ENCODE data around the gene MARCHF7.
"Not testable (repeated sequence)": the region's sequence is repeated elsewhere in the genome, so short reads cannot be mapped to it uniquely, and the experiment has no call there.

Gene MARCHF7

DNA sequence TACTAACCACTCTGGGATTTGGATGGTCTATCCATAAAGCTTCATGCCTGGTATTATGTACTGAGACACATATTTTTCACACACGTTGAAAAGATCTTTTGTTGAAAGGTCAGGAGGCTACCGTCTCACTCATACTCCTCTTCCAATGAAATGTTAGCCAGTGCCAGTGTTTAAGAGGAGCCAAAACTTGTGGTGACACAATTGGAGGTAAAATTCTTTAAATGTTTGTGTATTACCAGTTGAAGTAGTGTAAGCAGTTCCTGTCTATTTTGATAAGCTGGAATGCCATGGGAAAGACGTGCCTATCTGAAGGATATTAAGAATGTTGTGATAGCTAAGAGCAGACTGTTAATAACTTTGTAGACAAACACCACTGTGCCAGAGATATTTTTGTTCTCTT lies 32.1 kb downstream of the MARCHF7 start:
- no peaks in the 10 kb centered on the region for H3K27me3 ChIP-seq (ENCODE audit: control insufficient read depth, insufficient read depth, low read length)
- no peak overlapping the region for H3K27ac ChIP-seq (ENCODE audit: low read depth, low read length)
- H3K4me1 ChIP-seq (ENCODE audit: control insufficient read depth, insufficient read depth, low read length): no peaks in the 10 kb centered on the region
- peaks cover 94% of the 10 kb centered on the region for H3K36me3 ChIP-seq (ENCODE audit: control insufficient read depth, insufficient read depth, low read length)
- H3K9ac ChIP-seq (ENCODE audit: low read depth, low read length): no peak overlapping the region
- no peak overlapping the region for H3K4me3 ChIP-seq (ENCODE audit: low read depth, low read length)
- no peaks in the 10 kb centered on the region for H3K9me3 ChIP-seq (ENCODE audit: control insufficient read depth, insufficient read depth, low read length)

DNA sequence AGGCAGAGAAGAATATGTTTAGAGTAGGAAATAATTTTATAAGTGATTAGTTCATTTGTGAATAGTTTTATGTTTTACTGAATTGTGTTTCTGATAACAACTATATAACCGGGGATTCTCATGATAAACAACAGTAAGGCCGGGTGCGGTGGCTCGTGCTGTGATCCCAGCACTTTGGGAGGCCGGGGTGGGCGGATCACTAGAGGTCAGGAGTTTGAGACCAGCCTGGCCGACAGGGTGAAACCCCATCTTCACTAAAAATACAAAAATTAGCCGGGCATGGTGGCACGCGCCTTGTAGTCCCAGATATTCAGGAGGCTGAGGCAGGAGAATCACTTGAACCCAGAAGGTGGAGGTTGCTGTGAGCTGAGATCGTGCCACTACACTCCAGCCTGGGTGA lies 32.9 kb downstream of the MARCHF7 start:
- H3K27me3 ChIP-seq (ENCODE audit: control insufficient read depth, insufficient read depth, low read length); H3K27ac ChIP-seq (ENCODE audit: low read depth, low read length); H3K9ac ChIP-seq (ENCODE audit: low read depth, low read length); H3K9me3 ChIP-seq (ENCODE audit: control insufficient read depth, insufficient read depth, low read length); H3K4me1 ChIP-seq (ENCODE audit: control insufficient read depth, insufficient read depth, low read length); H3K4me3 ChIP-seq (ENCODE audit: low read depth, low read length): not testable (repeated sequence)
- H3K36me3 ChIP-seq (ENCODE audit: control insufficient read depth, insufficient read depth, low read length): peaks cover 92% of the 10 kb centered on the region

DNA sequence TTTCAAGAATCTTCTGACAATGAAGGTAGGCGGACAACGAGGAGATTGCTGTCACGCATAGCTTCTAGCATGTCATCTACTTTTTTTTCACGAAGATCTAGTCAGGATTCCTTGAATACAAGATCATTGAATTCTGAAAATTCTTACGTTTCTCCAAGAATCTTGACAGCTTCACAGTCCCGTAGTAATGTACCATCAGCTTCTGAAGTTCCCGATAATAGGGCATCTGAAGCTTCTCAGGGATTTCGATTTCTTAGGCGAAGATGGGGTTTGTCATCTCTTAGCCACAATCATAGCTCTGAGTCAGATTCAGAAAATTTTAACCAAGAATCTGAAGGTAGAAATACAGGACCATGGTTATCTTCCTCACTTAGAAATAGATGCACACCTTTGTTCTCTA lies 35.8 kb downstream of the MARCHF7 start:
- H3K9ac ChIP-seq (ENCODE audit: low read depth, low read length): no peak overlapping the region
- H3K27ac ChIP-seq (ENCODE audit: low read depth, low read length): no peak overlapping the region
- H3K4me1 ChIP-seq (ENCODE audit: control insufficient read depth, insufficient read depth, low read length): no peaks in the 10 kb centered on the region
- no peak overlapping the region for H3K4me3 ChIP-seq (ENCODE audit: low read depth, low read length)
- H3K9me3 ChIP-seq (ENCODE audit: control insufficient read depth, insufficient read depth, low read length): no peaks in the 10 kb centered on the region
- H3K27me3 ChIP-seq (ENCODE audit: control insufficient read depth, insufficient read depth, low read length): no peaks in the 10 kb centered on the region
- peaks cover 92% of the 10 kb centered on the region for H3K36me3 ChIP-seq (ENCODE audit: control insufficient read depth, insufficient read depth, low read length)

DNA sequence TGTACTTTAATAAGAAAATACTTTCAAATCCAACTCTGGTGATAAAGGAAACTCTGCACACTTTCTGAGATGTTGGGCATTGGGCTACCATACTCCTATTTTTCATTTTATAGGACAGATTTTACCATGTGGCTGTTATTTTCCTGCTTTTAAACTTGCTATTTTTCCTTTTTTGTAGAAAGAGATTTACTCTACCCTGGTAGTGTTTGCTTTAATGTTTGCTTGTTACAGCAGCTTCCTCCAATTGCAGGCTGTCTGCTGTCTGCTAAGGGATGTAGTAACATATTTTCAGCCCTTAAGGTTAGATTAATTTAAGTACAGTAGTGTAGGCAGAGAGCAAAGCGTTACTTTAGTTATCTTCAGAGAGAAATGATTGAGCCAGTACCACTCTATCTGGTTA lies 38.6 kb downstream of the MARCHF7 start:
- Histone ChIP-seq H3K4me3 (ENCODE audit: low read depth, low read length) (no peak overlapping the region), H3K36me3 (ENCODE audit: control insufficient read depth, insufficient read depth, low read length) (peaks cover 87% of the 10 kb centered on the region), H3K4me1 (ENCODE audit: control insufficient read depth, insufficient read depth, low read length) (no peaks in the 10 kb centered on the region), H3K27me3 (ENCODE audit: control insufficient read depth, insufficient read depth, low read length) (no peaks in the 10 kb centered on the region), H3K27ac (ENCODE audit: low read depth, low read length) (no peak overlapping the region), H3K9ac (ENCODE audit: low read depth, low read length) (no peak overlapping the region), H3K9me3 (ENCODE audit: control insufficient read depth, insufficient read depth, low read length) (no peaks in the 10 kb centered on the region)

DNA sequence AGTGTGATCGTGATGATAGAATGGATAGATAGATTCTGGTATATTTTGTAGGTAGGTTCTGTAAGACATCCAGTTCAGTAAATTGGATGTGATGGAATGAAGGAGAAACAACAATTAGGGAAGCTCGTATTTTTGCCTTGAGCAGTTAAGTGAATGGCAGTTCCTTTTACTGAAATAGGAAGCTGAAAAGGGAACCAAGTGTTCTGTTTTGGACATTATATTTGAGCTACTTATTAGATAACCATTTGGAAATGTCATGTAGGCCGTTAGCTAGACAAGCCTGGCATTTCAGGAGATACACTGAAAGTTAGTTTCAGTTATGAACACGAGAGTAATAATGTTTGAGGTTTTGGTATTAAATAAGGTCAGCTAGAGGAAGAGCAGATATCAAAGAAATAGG lies 41.5 kb downstream of the MARCHF7 start:
- H3K9ac ChIP-seq (ENCODE audit: low read depth, low read length): no peak overlapping the region
- no peaks in the 10 kb centered on the region for H3K9me3 ChIP-seq (ENCODE audit: control insufficient read depth, insufficient read depth, low read length)
- no peaks in the 10 kb centered on the region for H3K4me1 ChIP-seq (ENCODE audit: control insufficient read depth, insufficient read depth, low read length)
- H3K4me3 ChIP-seq (ENCODE audit: low read depth, low read length): no peak overlapping the region
- H3K36me3 ChIP-seq (ENCODE audit: control insufficient read depth, insufficient read depth, low read length): peaks cover 84% of the 10 kb centered on the region
- no peak overlapping the region for H3K27ac ChIP-seq (ENCODE audit: low read depth, low read length)
- no peaks in the 10 kb centered on the region for H3K27me3 ChIP-seq (ENCODE audit: control insufficient read depth, insufficient read depth, low read length)

DNA sequence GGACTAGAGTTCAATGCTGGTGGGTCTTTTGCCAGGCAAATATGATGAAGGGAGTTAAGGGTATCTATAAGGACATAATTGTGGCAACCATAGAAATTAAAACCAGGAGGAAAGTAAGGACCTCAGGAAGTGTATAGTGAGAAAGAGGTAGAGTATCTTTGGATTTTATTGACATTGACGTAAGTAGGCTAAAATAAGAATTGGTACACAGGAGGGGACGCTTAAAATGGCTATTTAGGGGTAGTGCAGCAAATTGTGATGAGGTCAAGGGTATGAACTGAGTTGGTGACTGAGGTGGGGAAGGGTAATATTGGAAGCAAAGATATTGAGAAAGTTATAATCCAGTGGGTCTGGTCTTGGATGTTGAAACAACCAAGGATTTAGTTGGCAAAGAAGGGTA lies 42.7 kb downstream of the MARCHF7 start:
- peaks cover 84% of the 10 kb centered on the region for H3K36me3 ChIP-seq (ENCODE audit: control insufficient read depth, insufficient read depth, low read length)

DNA sequence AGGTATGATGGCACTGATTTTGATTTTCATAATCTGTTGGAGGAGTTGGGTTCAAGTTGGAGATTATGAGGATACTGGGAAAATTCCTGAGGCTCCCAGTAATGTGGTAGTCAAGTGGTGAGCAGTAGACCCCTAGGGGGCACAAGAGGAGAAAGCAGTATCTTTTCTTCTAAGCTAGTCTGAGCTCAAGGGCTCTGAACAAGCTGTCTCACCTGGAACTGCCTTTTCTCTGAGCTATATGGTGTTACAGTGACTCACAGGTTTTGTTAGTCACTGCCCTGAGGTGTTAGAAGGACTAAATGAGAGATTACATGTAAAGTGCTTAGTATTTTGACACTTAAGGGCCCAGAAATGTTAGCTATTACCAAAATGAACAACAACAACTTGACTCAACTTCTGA lies 43.5 kb downstream of the MARCHF7 start:
- Histone ChIP-seq H3K27ac (ENCODE audit: low read depth, low read length) (no peak overlapping the region), H3K4me1 (ENCODE audit: control insufficient read depth, insufficient read depth, low read length) (no peaks in the 10 kb centered on the region), H3K4me3 (ENCODE audit: low read depth, low read length) (no peak overlapping the region), H3K9me3 (ENCODE audit: control insufficient read depth, insufficient read depth, low read length) (no peaks in the 10 kb centered on the region), H3K36me3 (ENCODE audit: control insufficient read depth, insufficient read depth, low read length) (peaks cover 87% of the 10 kb centered on the region), H3K9ac (ENCODE audit: low read depth, low read length) (no peak overlapping the region), H3K27me3 (ENCODE audit: control insufficient read depth, insufficient read depth, low read length) (no peaks in the 10 kb centered on the region)

More for the DNA sequence above, 42.7 kb downstream of the MARCHF7 start:
- H3K27me3 ChIP-seq (ENCODE audit: control insufficient read depth, insufficient read depth, low read length): no peaks in the 10 kb centered on the region
- H3K4me1 ChIP-seq (ENCODE audit: control insufficient read depth, insufficient read depth, low read length): no peaks in the 10 kb centered on the region
- H3K27ac ChIP-seq (ENCODE audit: low read depth, low read length): no peak overlapping the region
- no peaks in the 10 kb centered on the region for H3K9me3 ChIP-seq (ENCODE audit: control insufficient read depth, insufficient read depth, low read length)
- H3K4me3 ChIP-seq (ENCODE audit: low read depth, low read length): no peak overlapping the region
- no peak overlapping the region for H3K9ac ChIP-seq (ENCODE audit: low read depth, low read length)

DNA sequence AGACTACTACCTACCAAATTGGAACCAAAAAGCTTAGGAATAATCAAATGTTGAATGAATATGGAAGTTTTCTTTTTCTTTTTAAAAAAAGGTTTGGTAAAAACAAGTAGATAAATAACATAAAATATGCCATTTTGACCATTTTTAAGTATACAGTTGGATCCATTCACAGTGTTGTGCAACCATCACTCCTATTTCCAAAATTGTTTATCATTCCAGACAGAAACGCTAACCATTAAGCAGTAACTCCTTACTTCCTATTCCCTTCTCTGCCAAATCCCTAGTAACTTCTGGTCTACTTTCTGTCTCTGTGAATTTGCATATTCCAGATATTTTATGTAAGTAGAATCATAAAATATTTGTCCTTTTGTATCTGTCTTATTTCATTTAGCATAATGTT lies 45.9 kb downstream of the MARCHF7 start:
- H3K27me3 ChIP-seq (ENCODE audit: control insufficient read depth, insufficient read depth, low read length): no peaks in the 10 kb centered on the region
- no peaks in the 10 kb centered on the region for H3K9me3 ChIP-seq (ENCODE audit: control insufficient read depth, insufficient read depth, low read length)
- no peak overlapping the region for H3K27ac ChIP-seq (ENCODE audit: low read depth, low read length)
- peaks cover 87% of the 10 kb centered on the region for H3K36me3 ChIP-seq (ENCODE audit: control insufficient read depth, insufficient read depth, low read length)
- no peak overlapping the region for H3K4me3 ChIP-seq (ENCODE audit: low read depth, low read length)
- no peaks in the 10 kb centered on the region for H3K4me1 ChIP-seq (ENCODE audit: control insufficient read depth, insufficient read depth, low read length)
- no peak overlapping the region for H3K9ac ChIP-seq (ENCODE audit: low read depth, low read length)

DNA sequence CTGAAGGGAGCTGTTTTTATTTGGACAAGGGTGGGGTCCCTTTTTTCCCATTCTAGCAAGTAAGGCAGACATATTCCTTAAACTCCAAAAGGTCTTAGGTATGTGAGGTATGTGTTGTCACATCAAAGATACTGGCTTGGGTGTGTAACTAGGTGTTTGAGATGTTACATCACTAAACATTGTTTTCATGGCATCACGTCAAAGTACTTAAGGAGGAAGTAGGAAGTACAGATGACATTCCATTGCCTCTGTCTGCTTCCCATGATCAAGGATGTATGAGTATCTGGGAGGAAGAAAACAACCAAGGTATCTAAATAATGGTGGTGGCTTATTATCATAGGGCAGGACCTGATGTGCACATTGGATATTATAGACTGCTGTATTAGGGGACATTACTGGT lies 46.4 kb downstream of the MARCHF7 start:
- Histone ChIP-seq H3K9ac (ENCODE audit: low read depth, low read length) (no peak overlapping the region), H3K36me3 (ENCODE audit: control insufficient read depth, insufficient read depth, low read length) (peaks cover 88% of the 10 kb centered on the region), H3K4me1 (ENCODE audit: control insufficient read depth, insufficient read depth, low read length) (no peaks in the 10 kb centered on the region), H3K27ac (ENCODE audit: low read depth, low read length) (no peak overlapping the region), H3K27me3 (ENCODE audit: control insufficient read depth, insufficient read depth, low read length) (no peaks in the 10 kb centered on the region), H3K9me3 (ENCODE audit: control insufficient read depth, insufficient read depth, low read length) (no peaks in the 10 kb centered on the region), H3K4me3 (ENCODE audit: low read depth, low read length) (no peak overlapping the region)

DNA sequence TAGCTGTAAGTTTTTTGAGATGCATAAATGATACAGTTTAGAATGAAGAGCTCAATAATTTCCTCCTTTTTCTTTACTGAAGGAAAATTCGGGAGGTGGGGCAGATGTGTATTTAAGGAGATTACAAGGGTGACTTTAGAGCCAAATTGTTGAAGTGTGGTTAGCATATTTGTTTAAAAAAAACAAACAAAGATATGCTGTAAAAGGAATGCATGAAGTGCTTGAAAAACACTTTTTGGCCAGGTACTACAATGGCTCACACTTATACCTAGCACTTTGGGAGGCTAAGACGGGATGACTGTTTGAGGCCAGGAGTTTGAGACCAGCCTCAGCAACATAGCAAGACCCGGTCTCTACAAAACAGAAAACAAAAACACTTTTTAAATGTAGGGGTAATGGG lies 47.3 kb downstream of the MARCHF7 start:
- Histone ChIP-seq H3K4me1 (ENCODE audit: control insufficient read depth, insufficient read depth, low read length) (no peaks in the 10 kb centered on the region), H3K9me3 (ENCODE audit: control insufficient read depth, insufficient read depth, low read length) (no peaks in the 10 kb centered on the region), H3K27ac (ENCODE audit: low read depth, low read length) (no peak overlapping the region), H3K9ac (ENCODE audit: low read depth, low read length) (no peak overlapping the region), H3K36me3 (ENCODE audit: control insufficient read depth, insufficient read depth, low read length) (peaks cover 90% of the 10 kb centered on the region), H3K4me3 (ENCODE audit: low read depth, low read length) (no peak overlapping the region), H3K27me3 (ENCODE audit: control insufficient read depth, insufficient read depth, low read length) (no peaks in the 10 kb centered on the region)

DNA sequence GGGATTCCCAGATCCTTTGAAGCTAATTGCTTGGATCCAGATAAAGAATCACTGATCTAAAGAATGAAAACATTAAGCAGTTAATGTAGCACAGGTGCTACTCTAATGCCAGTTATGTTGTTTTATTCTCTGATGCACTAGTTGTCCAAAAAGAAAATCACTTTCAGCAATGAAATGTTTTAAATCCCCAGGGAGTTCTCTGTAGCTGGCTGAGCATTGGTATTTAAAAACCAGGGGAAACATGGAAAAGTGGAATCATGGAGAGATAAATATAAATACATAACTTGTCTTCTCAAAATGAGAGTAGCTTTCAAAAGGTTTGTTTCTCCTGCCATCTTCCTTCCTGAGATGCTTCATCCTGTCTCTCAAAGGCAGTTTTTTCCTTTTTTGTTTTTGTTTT lies 48.0 kb downstream of the MARCHF7 start:
- Histone ChIP-seq H3K36me3 (ENCODE audit: control insufficient read depth, insufficient read depth, low read length) (peaks cover 96% of the 10 kb centered on the region), H3K4me1 (ENCODE audit: control insufficient read depth, insufficient read depth, low read length) (no peaks in the 10 kb centered on the region), H3K4me3 (ENCODE audit: low read depth, low read length) (no peak overlapping the region), H3K27me3 (ENCODE audit: control insufficient read depth, insufficient read depth, low read length) (no peaks in the 10 kb centered on the region), H3K9ac (ENCODE audit: low read depth, low read length) (no peak overlapping the region), H3K9me3 (ENCODE audit: control insufficient read depth, insufficient read depth, low read length) (no peaks in the 10 kb centered on the region), H3K27ac (ENCODE audit: low read depth, low read length) (no peak overlapping the region)

DNA sequence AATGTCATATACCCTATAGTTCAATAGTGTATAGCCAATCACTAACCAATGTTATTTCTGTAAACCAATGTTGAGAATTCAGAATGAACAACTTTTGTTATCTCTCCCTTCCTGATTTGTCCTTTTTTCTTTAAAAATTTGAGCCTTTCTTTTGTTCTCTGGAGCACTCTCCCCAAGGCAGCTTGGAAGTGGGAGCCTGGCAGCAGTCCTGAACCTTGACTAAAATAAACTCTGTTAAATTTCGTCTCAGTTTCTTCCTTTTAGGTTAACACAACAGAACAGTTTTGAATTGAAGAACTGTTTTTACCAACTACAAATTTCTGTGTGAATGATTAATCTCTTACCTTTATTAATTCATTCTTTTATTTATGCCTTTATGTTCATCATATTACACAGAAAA lies 49.8 kb downstream of the MARCHF7 start:
- Histone ChIP-seq H3K27ac (ENCODE audit: low read depth, low read length) (no peak overlapping the region), H3K27me3 (ENCODE audit: control insufficient read depth, insufficient read depth, low read length) (no peaks in the 10 kb centered on the region), H3K9ac (ENCODE audit: low read depth, low read length) (no peak overlapping the region), H3K4me1 (ENCODE audit: control insufficient read depth, insufficient read depth, low read length) (no peaks in the 10 kb centered on the region), H3K9me3 (ENCODE audit: control insufficient read depth, insufficient read depth, low read length) (no peaks in the 10 kb centered on the region), H3K36me3 (ENCODE audit: control insufficient read depth, insufficient read depth, low read length) (peaks cover 99% of the 10 kb centered on the region), H3K4me3 (ENCODE audit: low read depth, low read length) (no peak overlapping the region)
